GM12878 (cell line): ENCODE measurements around the gene SERPINA4. TPM values are rescaled to one million over a fixed set of nuclear protein-coding genes. Genes with fewer than 3 reads are reported as not detected.

Experiments
- ATAC-seq: fragments of 200-7000 bp; cut with Tn5 transposase; 3 replicates; pipeline ENCODE4 v1.9.1; 2020; ENCODE audit warnings: mild to moderate bottlenecking, moderate library complexity
- Bru-seq: library from RNA; stranded (reverse); fragments of 400-500 nt; gene quantifications from one replicate; lab custom pipeline; 2021; lab: Mats Ljungman, UMichigan
- BruChase-seq, 2 experiments: library from RNA; stranded (reverse); fragments of 400-500 nt; gene quantifications; one replicate each; lab custom pipeline; 2021; lab: Mats Ljungman, UMichigan
- BruUV-seq: library from RNA; stranded (reverse); fragments of 400-500 nt; replicated peaks from 2 replicates; lab custom pipeline; 2021; lab: Mats Ljungman, UMichigan
- CTCF ChIA-PET: fragments of 300-600 bp; sonication (Branson Sonifier 250); formaldehyde crosslinking; extraction: SDS; loops from one replicate; lab custom pipeline; 2021; ENCODE audit warnings: inconsistent platforms; lab: Yijun Ruan, JAX
- POLR2A ChIA-PET: fragments of 350-600 bp; formaldehyde crosslinking; extraction: SDS; loops from one replicate; lab custom pipeline; 2021; ENCODE audit warnings: inconsistent platforms; lab: Charles Lee
- RAD21 ChIA-PET: fragments of 300-600 bp; sonication (Branson Sonifier 250); formaldehyde crosslinking; loops from one replicate; lab custom pipeline; 2023; ENCODE audit warnings: antibody characterized with exemption; ENCODE audit not compliant: unreplicated experiment; lab: Charles Lee
- SMC1A ChIA-PET: fragments of 300-600 bp; sonication (Branson Sonifier 250); formaldehyde crosslinking; loops from one replicate; lab custom pipeline; 2023; ENCODE audit not compliant: unreplicated experiment, uncharacterized antibody; lab: Charles Lee
- DNase-seq: peaks from one replicate; pipeline ENCODE4 v3.0.0-alpha.2; 2011; ENCODE audit warnings: low read depth, low spot score
- FAIRE-seq: peaks from 3 replicates; lab custom pipeline; 2011; peaks lifted over from hg19 to GRCh38; lab: Jason Lieb, UNC
- H2AFZ ChIP-seq: 2 replicates; pipeline ENCODE4 v1.6.0; 2011; ENCODE audit warnings: low read depth, low read length, control low read depth; ENCODE audit not compliant: control insufficient read depth
- H3K27ac ChIP-seq: 2 replicates; pipeline ENCODE4 v1.5.1; 2011; ENCODE audit warnings: control low read depth; ENCODE audit not compliant: control insufficient read depth, insufficient read depth
- H3K27me3 ChIP-seq, 2 experiments: replicated peaks in 1 of 2; 2 replicates each; pipeline versions ENCODE4 v1.6.0 to v1.6.1; 2011; ENCODE audit warnings: low read length in 1 of 2; ENCODE audit not compliant: control insufficient read depth in 2 of 2, insufficient read depth in 2 of 2
- H3K36me3 ChIP-seq, 2 experiments: 2 replicates each; pipeline ENCODE4 v1.5.1; 2011; ENCODE audit warnings: low read length in 1 of 2; ENCODE audit not compliant: control insufficient read depth in 2 of 2, insufficient read depth in 2 of 2
- H3K4me1 ChIP-seq: 2 replicates; pipeline ENCODE4 v1.6.1; 2011; ENCODE audit warnings: mild to moderate bottlenecking, low read length, moderate library complexity, mixed read lengths; ENCODE audit not compliant: control insufficient read depth, insufficient read depth
- H3K4me2 ChIP-seq: 2 replicates; pipeline ENCODE4 v1.6.0; 2011; ENCODE audit warnings: control low read depth; ENCODE audit not compliant: control insufficient read depth, insufficient read depth
- H3K4me3 ChIP-seq: fragments of 200-600 bp; sonication (generic); 2 replicates; pipeline ENCODE4 v1.5.1; 2016
- H3K79me2 ChIP-seq: 2 replicates; pipeline ENCODE4 v1.6.0; 2011; ENCODE audit warnings: low read length; ENCODE audit not compliant: control insufficient read depth, insufficient read depth
- H3K9ac ChIP-seq: 2 replicates; pipeline ENCODE4 v1.8.0; 2011; ENCODE audit warnings: low read length, control low read depth, mixed read lengths; ENCODE audit not compliant: control insufficient read depth, insufficient read depth
- H3K9me3 ChIP-seq: replicated peaks from 3 replicates; pipeline ENCODE4 v1.5.1; 2011; ENCODE audit warnings: mild to moderate bottlenecking, low read length; ENCODE audit not compliant: control insufficient read depth, insufficient read depth
- H4K20me1 ChIP-seq: 2 replicates; pipeline ENCODE4 v1.6.0; 2011; ENCODE audit not compliant: control insufficient read depth, insufficient read depth
- CBFB ChIP-seq: IDR thresholded peaks from 2 replicates; pipeline ENCODE4 v1.6.1; 2016; ENCODE audit warnings: antibody characterized with exemption, low read depth
- CBX3 ChIP-seq: fragments of 200-600 bp; sonication (generic); IDR thresholded peaks from 2 replicates; pipeline ENCODE4 v1.6.1; 2016; ENCODE audit warnings: low read depth, borderline replicate concordance
- CHD4 ChIP-seq: fragments of 200-600 bp; sonication (generic); IDR thresholded peaks from 2 replicates; pipeline ENCODE4 v1.6.1; 2016; ENCODE audit warnings: mild to moderate bottlenecking
- FOXK2 ChIP-seq: fragments of 450-650 bp; IDR thresholded peaks from 2 replicates; pipeline ENCODE4 v1.6.1; 2017; ENCODE audit warnings: mild to moderate bottlenecking, moderate library complexity
- GABPA ChIP-seq: IDR thresholded peaks from 2 replicates; pipeline ENCODE4 v1.6.1; 2014; ENCODE audit warnings: antibody characterized with exemption, low read depth, mild to moderate bottlenecking, inconsistent platforms
- JUND ChIP-seq: IDR thresholded peaks from 2 replicates; pipeline ENCODE4 v1.6.1; 2012; ENCODE audit warnings: low read depth, mild to moderate bottlenecking, low read length, improper control_type of control experiment, moderate library complexity
- KAT2A ChIP-seq: conservative IDR thresholded peaks from 2 replicates; pipeline ENCODE4 v1.6.1; 2011; ENCODE audit warnings: low read depth, low read length; ENCODE audit not compliant: control insufficient read depth
- MYC ChIP-seq: IDR thresholded peaks from 2 replicates; pipeline ENCODE4 v1.6.1; 2011; ENCODE audit warnings: mild to moderate bottlenecking, low read length, moderate library complexity, inconsistent platforms; ENCODE audit not compliant: insufficient read depth, insufficient replicate concordance, insufficient read length, severe bottlenecking
- NBN ChIP-seq: fragments of 450-650 bp; IDR thresholded peaks from 2 replicates; pipeline ENCODE4 v1.6.1; 2016
- NRF1 ChIP-seq: conservative IDR thresholded peaks from 2 replicates; pipeline ENCODE4 v1.6.1; 2011; ENCODE audit warnings: mild to moderate bottlenecking, low read depth, low read length, improper control_type of control experiment
- PML ChIP-seq: IDR thresholded peaks from 2 replicates; pipeline ENCODE4 v1.6.1; 2012; ENCODE audit warnings: low read length, inconsistent platforms
- SMAD1 ChIP-seq: fragments of 450-650 bp; IDR thresholded peaks from 2 replicates; pipeline ENCODE4 v1.6.1; 2018; ENCODE audit warnings: mild to moderate bottlenecking, low read depth; ENCODE audit not compliant: partially characterized antibody
- STAT3 ChIP-seq: IDR thresholded peaks from 2 replicates; pipeline ENCODE4 v1.6.1; 2011; ENCODE audit warnings: low read depth, low read length, improper control_type of control experiment
- TCF3 ChIP-seq: IDR thresholded peaks from 2 replicates; pipeline ENCODE4 v1.6.1; 2012; ENCODE audit warnings: low read depth, mild to moderate bottlenecking, low read length, borderline replicate concordance; ENCODE audit not compliant: insufficient read depth
- WGBS: methylation state at CpG from one replicate; pipeline ENCODE4 v1.1.6; 2016; ENCODE audit warnings: low lambda C conversion rate; ENCODE audit not compliant: insufficient replicate concordance, insufficient coverage; ENCODE audit errors: missing lambda C conversion rate; 5-methylcytosine and 5-hydroxymethylcytosine counted together
- in situ Hi-C: fragments of 300-500 bp; cut with MboI; formaldehyde crosslinking; loops from 9 replicates; pipeline ENCODE4 v1.14.3; 2018; ENCODE audit warnings: mixed read lengths
- intact Hi-C: fragments of 100-400 bp; cut with micrococcal nuclease; formaldehyde crosslinking; loops from one replicate; pipeline ENCODE4 v1.14.2; 2022; ENCODE audit not compliant: unreplicated experiment
- long read RNA-seq, 2 experiments: library from polyadenylated mRNA; unstranded; transcript quantifications; one replicate each; pipeline ENCODE4 v2.0.0, GENCODE V29; 2019 to 2020
- polyA minus RNA-seq, 3 experiments: library from RNA; depleted of rRNA, polyadenylated mRNA; stranded (reverse); fragments of >200 nt; gene quantifications; 2 replicates each; pipeline ENCODE4 v1.2.3, GENCODE V29; 2011
- polyA plus RNA-seq, 11 experiments: library from polyadenylated mRNA; depleted of rRNA in 4 of 11; unstranded in 6 of 11; stranded (reverse) in 5 of 11; fragments of >200 nt; fragmentation: Nextera tagmentation in 4 of 11; fragmentation: Illumina TruSeq in 1 of 11; extraction: Ambion mirVana in 4 of 11; extraction: Trizol in 1 of 11; gene quantifications; 1 replicate in 1 of 11; 2 replicates in 10 of 11; pipeline versions ENCODE4 v1.2.1 to v1.2.3, GENCODE V29; 2011 to 2016; ENCODE audit warnings: inconsistent platforms in 2 of 11, missing spikeins in 2 of 11, low read depth in 1 of 11
- total RNA-seq, 4 experiments: library from RNA; depleted of rRNA in 3 of 4; stranded (reverse); fragments of >200 nt in 3 of 4; fragmentation: Illumina TruSeq in 1 of 4; extraction: Trizol in 1 of 4; gene quantifications; 2 replicates each; pipeline versions ENCODE4 v1.2.1 to v1.2.3, GENCODE V29; 2013 to 2021
- TF ChIP-seq, protein P1 (sequence below): IDR thresholded peaks from 2 replicates; pipeline ENCODE4 v1.6.1; 2012; ENCODE audit warnings: low read depth, low read length, improper control_type of control experiment
- TF ChIP-seq, protein P2 (sequence below): fragments of 450-650 bp; IDR thresholded peaks from 2 replicates; pipeline ENCODE4 v1.6.1; 2016; ENCODE audit warnings: mild to moderate bottlenecking

SERPINA4 gene, protein sequence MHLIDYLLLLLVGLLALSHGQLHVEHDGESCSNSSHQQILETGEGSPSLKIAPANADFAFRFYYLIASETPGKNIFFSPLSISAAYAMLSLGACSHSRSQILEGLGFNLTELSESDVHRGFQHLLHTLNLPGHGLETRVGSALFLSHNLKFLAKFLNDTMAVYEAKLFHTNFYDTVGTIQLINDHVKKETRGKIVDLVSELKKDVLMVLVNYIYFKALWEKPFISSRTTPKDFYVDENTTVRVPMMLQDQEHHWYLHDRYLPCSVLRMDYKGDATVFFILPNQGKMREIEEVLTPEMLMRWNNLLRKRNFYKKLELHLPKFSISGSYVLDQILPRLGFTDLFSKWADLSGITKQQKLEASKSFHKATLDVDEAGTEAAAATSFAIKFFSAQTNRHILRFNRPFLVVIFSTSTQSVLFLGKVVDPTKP
- not detected in 2 replicates for total RNA-seq (2013; cell fraction: nucleolus; rRNA removed)
- total RNA-seq (2014; rRNA removed) (not detected in 2 replicates), total RNA-seq (2014; rRNA removed; fragmentation: Illumina TruSeq; extraction: Trizol) (not detected in 2 replicates), total RNA-seq (2021) (0.13 TPM in 1 of 2 replicates, not detected in the other), polyA plus RNA-seq (2011; rRNA removed) (0.04 TPM in 1 of 2 replicates, not detected in the other), polyA plus RNA-seq (2014; fragmentation: Illumina TruSeq; extraction: Trizol) (not detected in 2 replicates), polyA plus RNA-seq (2014; fragmentation: Nextera tagmentation; extraction: Ambion mirVana) (not detected), polyA plus RNA-seq (2014; rRNA removed) (not detected in 2 replicates), polyA plus RNA-seq (2016; fragmentation: Nextera tagmentation; extraction: Ambion mirVana) (not detected), polyA minus RNA-seq (2011; rRNA and poly(A)+ RNA removed) (not detected in 2 replicates), Bru-seq, nascent RNA (not detected), BruChase-seq, experiment 1, labeled RNA remaining after a 6-hour chase (not detected), BruChase-seq, experiment 2, labeled RNA remaining after a 2-hour chase (not detected)
- not detected for polyA plus RNA-seq (2011; ENCODE audit: low read depth)
- polyA plus RNA-seq (2011; cell fraction: cytosol; rRNA removed): 0.03 and 0.05 TPM in 2 replicates
- polyA plus RNA-seq (2011; cell fraction: nucleus; rRNA removed): 0.07 TPM in 1 of 2 replicates, not detected in the other
- polyA plus RNA-seq (2012): not detected in 2 replicates
- not detected in 2 replicates for polyA minus RNA-seq (2011; cell fraction: cytosol; rRNA and poly(A)+ RNA removed)
- polyA minus RNA-seq (2011; cell fraction: nucleus; rRNA and poly(A)+ RNA removed): not detected in 2 replicates
- long read RNA-seq, experiment 1: 0 reads
- long read RNA-seq, experiment 2: 0 reads

DNA sequence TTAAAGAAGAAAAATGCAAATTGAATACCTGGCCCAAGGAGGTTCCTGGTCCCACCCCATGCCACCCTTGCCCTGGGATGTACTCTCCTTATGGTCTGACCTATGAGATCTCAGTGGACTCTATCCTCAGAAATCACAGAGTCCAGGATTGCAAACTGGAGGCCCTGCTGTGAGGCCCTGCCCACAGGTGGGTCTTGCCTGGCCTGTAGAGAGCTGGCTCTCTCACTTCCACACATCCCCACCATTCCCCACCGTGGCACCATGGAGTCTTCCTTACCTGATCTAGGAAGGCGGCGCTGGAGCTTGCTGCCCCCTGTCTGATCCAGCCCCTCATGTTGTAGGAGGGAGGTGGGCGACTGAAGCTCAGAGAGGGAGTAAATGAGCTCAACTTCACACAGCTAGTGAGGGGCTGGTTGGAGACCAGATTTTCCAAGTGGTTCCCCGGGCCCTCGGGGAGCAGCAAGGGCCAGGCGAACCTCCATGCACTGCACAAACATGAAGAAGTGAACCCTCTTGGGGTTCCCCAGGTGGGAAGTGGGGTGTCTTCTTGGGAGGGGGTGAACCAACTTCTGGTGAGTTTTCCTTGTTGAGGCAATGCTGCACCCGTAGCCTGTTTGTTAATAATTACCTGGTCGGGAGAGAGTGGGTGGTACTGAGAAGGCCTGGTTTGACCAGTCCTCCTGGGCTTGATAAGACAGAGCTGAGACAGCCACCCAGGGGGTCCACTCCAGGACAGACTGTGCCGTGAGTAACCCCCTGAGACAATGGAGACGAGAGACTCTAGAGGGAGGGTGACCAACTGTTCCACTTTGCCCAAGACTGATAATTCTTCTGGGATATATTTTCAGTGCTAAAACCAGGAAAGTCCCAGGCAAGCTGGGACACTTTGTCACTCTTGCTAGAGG is at the start of gene SERPINA4:
TSS of gene SERPINA4 (plus strand) at position 692 of the 905 bp plus-strand sequence. CDS start 2,041 bp downstream, outside the sequence.
- intact Hi-C loops (no loop called here), in situ Hi-C loops (no loop called here)
- Histone ChIP-seq H4K20me1 (no peaks in the 10 kb centered on the region), H3K9me3 (no peaks in the 10 kb centered on the region; the same call in 2 of the 3 replicates), H3K4me1 (no peaks in the 10 kb centered on the region), H2AFZ (no peak within 1 kb of the TSS), H3K27me3 (no peaks in the 10 kb centered on the region), H3K79me2 (no peaks in the 10 kb centered on the region), H3K4me2 (no peak within 1 kb of the TSS), H3K36me3 (no peaks in the 10 kb centered on the region), H3K9ac (no peak within 1 kb of the TSS), H3K4me3 (no peak within 1 kb of the TSS), H3K27ac (no peak within 1 kb of the TSS)
- FAIRE-seq: no peak
- ChIA-PET POLR2A (no interaction called here), RAD21 (no interaction called here), CTCF (interaction anchor here (3.0 kb wide), 1 partner anchor 12 kb away, joined by 11 read pairs; no protein-coding TSS in a partner anchor), SMC1A (no interaction called here)
- no peak for DNase-seq
- no TSS peak for BruUV-seq
- no peak for ATAC-seq
- no peak for TF ChIP-seq MYC
- TF ChIP-seq PML: no peak
- TF ChIP-seq NBN: no peak
- TF ChIP-seq, protein P1, sequence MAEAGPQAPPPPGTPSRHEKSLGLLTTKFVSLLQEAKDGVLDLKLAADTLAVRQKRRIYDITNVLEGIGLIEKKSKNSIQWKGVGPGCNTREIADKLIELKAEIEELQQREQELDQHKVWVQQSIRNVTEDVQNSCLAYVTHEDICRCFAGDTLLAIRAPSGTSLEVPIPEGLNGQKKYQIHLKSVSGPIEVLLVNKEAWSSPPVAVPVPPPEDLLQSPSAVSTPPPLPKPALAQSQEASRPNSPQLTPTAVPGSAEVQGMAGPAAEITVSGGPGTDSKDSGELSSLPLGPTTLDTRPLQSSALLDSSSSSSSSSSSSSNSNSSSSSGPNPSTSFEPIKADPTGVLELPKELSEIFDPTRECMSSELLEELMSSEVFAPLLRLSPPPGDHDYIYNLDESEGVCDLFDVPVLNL: no peak
- no peak for TF ChIP-seq FOXK2
- no peak for TF ChIP-seq CBFB
- TF ChIP-seq CHD4: no peak
- TF ChIP-seq GABPA: no peak
- TF ChIP-seq JUND: no peak
- no peak for TF ChIP-seq KAT2A
- TF ChIP-seq TCF3: no peak
- no peak for TF ChIP-seq NRF1
- no peak for TF ChIP-seq SMAD1
- TF ChIP-seq, protein P2, sequence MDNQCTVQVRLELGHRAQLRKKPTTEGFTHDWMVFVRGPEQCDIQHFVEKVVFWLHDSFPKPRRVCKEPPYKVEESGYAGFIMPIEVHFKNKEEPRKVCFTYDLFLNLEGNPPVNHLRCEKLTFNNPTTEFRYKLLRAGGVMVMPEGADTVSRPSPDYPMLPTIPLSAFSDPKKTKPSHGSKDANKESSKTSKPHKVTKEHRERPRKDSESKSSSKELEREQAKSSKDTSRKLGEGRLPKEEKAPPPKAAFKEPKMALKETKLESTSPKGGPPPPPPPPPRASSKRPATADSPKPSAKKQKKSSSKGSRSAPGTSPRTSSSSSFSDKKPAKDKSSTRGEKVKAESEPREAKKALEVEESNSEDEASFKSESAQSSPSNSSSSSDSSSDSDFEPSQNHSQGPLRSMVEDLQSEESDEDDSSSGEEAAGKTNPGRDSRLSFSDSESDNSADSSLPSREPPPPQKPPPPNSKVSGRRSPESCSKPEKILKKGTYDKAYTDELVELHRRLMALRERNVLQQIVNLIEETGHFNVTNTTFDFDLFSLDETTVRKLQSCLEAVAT: no peak
- TF ChIP-seq CBX3: no peak
- TF ChIP-seq STAT3: no peak
- WGBS: 45% methylated on average over 11 of the region's 11 CpGs
